Bronchial epithelial cell (primary cell): ENCODE data around the gene BEST3. TPM values are rescaled to one million over a fixed set of nuclear protein-coding genes. Genes with fewer than 3 reads are reported as not detected.

Source experiments
- DNase-seq: peaks from one replicate; pipeline ENCODE4 v3.0.0-alpha.2; 2010; ENCODE audit warnings: low read depth
- FAIRE-seq: peaks from 2 replicates; lab custom pipeline; 2011; peaks lifted over from hg19 to GRCh38; lab: Jason Lieb, UNC
- H3K27me3 ChIP-seq: 2 replicates; pipeline ENCODE4 v1.5.1; 2011; ENCODE audit warnings: low read length; ENCODE audit not compliant: control insufficient read depth, insufficient read depth
- H3K36me3 ChIP-seq: 2 replicates; pipeline ENCODE4 v1.5.1; 2011; ENCODE audit warnings: low read length; ENCODE audit not compliant: control insufficient read depth, insufficient read depth
- H3K4me3 ChIP-seq: 2 replicates; pipeline ENCODE4 v1.5.1; 2011; ENCODE audit warnings: mild to moderate bottlenecking, low read depth, low read length, control low read depth
- total RNA-seq: library from RNA; depleted of rRNA; stranded (reverse); fragments of >200 nt; gene quantifications from 2 replicates; pipeline ENCODE4 v1.2.1, GENCODE V29; 2014
- TF ChIP-seq, protein P1 (sequence below): IDR thresholded peaks from 2 replicates; pipeline ENCODE4 v1.5.1; 2011; ENCODE audit warnings: mild to moderate bottlenecking, moderate library complexity, low read length, control low read depth, inconsistent platforms; ENCODE audit not compliant: insufficient read depth, severe bottlenecking

BEST3 gene
- total RNA-seq, 1 donor from 2014 or later = not detected

DNA sequence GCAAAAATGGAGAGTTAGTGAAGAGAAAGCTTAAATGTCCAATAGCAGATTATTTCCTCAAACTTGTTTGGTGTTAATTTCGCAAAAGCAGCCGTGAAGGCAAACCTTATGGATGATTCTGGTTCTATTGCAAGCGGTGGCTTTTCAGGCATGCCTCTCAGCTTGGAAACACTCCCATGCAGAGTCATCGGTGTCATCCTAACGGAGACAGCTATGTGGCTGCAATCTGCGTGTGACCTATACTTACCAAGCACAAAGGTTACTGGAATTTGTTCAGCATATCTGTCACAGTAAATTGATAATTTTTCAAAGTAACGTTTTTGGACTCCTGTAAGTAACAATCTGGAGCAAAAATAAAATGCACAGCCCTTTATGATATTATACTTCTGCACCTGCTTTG lies 5.0 kb downstream of the BEST3 start:
- Histone ChIP-seq H3K4me3 (no peak overlapping the region), H3K27me3 (no peaks in the 10 kb centered on the region), H3K36me3 (no peaks in the 10 kb centered on the region)
- DNase-seq = no peak
- no peak for FAIRE-seq
- TF ChIP-seq, protein P1, sequence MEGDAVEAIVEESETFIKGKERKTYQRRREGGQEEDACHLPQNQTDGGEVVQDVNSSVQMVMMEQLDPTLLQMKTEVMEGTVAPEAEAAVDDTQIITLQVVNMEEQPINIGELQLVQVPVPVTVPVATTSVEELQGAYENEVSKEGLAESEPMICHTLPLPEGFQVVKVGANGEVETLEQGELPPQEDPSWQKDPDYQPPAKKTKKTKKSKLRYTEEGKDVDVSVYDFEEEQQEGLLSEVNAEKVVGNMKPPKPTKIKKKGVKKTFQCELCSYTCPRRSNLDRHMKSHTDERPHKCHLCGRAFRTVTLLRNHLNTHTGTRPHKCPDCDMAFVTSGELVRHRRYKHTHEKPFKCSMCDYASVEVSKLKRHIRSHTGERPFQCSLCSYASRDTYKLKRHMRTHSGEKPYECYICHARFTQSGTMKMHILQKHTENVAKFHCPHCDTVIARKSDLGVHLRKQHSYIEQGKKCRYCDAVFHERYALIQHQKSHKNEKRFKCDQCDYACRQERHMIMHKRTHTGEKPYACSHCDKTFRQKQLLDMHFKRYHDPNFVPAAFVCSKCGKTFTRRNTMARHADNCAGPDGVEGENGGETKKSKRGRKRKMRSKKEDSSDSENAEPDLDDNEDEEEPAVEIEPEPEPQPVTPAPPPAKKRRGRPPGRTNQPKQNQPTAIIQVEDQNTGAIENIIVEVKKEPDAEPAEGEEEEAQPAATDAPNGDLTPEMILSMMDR = no peak

DNA sequence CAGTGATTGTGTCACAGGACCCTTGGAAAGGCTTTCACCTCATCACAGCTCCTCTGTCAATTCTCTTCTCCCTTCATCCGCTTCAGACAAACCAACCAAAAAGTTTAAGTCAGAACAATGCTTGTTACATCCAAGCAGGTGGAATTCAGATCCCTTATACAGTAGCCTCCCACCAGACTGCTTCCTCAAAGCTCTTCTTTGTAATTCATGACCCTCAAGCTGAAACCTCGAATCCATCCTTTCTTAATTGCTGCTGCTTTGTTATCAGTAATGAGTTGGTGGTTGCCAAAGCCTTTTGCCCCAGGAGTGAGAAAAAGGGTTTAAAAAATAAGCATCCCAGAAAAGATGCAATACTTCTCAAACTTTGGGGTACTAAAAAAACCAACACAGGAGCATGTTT lies 9.5 kb downstream of the BEST3 start:
- Histone ChIP-seq H3K4me3 (no peak overlapping the region), H3K36me3 (no peaks in the 10 kb centered on the region), H3K27me3 (no peaks in the 10 kb centered on the region)
- no peak for DNase-seq
- TF ChIP-seq, protein P1 = no peak
- FAIRE-seq = no peak

DNA sequence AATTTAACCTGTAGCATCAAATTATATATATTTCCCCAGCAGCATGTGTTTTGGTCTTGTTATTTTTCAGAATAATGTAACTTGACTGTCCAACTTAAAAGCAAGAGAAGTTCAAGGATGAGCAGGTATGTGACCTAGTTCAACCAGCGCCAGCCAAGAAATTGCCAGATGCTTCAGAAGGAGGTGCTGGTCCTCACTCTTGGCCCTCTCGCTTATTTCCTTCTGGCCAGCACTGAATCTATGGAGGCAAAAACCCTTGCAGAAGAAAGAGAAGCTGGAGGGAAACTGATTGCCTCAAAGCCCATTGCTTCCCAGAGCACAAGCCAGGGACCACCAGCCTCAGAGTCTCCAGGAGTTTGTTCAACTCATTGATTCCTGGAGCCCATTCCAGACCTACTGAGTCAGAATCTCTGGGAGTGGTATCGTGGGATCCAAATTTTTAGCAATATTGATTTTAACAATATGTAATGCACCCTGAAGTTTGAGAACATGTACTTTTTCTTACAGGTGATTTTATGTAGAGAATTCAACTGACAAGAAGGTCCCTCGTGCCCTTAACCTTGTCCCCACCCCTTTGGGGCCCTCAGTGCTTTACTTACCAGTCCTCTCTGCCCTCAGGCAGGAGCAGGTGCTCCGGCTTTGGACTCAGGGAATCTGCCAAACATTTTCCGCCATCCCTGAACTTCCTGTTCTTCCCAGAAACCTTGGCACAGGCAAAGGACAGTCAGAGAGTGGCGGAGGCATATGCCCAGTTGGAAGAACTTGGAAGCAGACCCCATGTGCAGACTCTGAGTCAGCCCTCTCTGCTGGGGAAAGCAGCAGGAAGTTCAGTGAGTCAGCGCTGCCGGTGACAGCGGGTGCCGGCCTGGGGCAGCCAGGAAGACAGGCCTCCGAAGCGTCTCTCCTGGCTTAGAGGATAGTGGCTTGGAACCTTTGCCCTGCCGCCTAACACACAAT lies 10.4 kb downstream of the BEST3 start:
- peak; percentile 36 for FAIRE-seq
- H3K4me3 ChIP-seq = no peak overlapping the region

DNA sequence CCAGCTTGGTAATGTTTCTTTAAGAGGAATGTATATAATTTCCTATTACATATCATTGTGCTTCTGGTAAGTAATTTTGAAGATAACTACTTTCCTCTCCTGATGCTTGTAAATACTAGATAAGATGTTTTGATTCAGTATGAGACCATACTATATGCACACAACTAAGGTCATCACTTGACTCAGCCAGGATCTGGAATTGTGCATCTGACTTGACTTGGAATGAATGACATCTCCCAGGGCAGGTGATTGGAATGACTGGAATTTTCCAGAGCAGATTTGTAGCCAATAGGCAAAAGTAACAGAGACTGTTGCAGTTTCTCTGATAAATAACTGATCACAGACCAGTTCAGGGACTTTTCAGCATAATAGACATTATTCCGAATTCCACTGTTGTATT lies 11.1 kb downstream of the BEST3 start:
- no peaks in the 10 kb centered on the region for H3K27me3 ChIP-seq

More for the DNA sequence above, 10.4 kb downstream of the BEST3 start:
- no peaks in the 10 kb centered on the region for H3K36me3 ChIP-seq
- DNase-seq = peak; percentile 94
- TF ChIP-seq, protein P1 = no peak
- no peaks in the 10 kb centered on the region for H3K27me3 ChIP-seq

DNA sequence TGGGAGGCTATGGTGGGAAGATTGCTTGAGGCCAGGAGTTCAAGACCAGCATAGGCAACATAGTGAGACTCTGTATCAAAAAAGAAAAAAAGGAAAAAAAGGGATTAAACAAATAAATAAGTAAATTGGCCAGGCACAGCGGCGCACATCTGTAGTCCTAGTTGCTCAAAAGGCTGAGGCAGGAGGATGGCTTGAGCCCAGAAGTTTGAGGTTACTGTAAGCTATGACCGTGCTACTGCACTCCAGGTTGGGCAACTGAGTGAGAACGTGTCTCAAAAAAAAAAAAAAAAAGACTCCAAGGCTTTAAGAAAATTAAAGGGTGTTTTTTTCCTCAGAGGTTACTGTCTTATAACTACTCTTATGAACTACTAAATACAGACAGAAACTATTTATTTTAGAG lies 11.7 kb downstream of the BEST3 start:
- H3K36me3 ChIP-seq = no peaks in the 10 kb centered on the region
- H3K27me3 ChIP-seq = no peaks in the 10 kb centered on the region
- TF ChIP-seq, protein P1 = no peak
- no peak overlapping the region for H3K4me3 ChIP-seq
- FAIRE-seq (no peak), DNase-seq (no peak)

More for the DNA sequence above, 11.1 kb downstream of the BEST3 start:
- TF ChIP-seq, protein P1 = no peak
- Histone ChIP-seq H3K4me3 (no peak overlapping the region), H3K36me3 (no peaks in the 10 kb centered on the region)
- FAIRE-seq (no peak), DNase-seq (peak; percentile 43)

DNA sequence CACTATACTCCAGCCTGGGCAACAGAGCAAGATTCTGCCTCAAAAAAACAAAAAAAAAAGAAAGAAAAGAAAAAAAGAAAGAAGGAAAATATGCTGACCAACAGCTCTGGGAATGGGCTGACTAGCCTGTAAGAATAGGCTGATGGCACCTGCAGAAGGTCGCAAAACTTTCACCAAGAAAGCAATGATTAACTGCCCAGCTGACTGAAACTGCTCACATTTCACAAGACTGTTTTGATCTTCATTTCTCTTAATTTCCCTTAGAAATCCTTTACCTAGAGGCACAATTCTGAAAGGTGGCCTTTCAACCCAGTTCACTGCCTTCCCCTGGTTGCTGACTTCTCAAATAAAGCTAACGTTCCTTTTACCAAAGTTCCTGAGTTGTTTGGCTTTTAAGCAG lies 12.4 kb downstream of the BEST3 start:
- DNase-seq (no peak), FAIRE-seq (no peak)
- H3K27me3 ChIP-seq = no peaks in the 10 kb centered on the region
- no peaks in the 10 kb centered on the region for H3K36me3 ChIP-seq
- TF ChIP-seq, protein P1 = no peak
- H3K4me3 ChIP-seq = no peak overlapping the region
